Measurements from ENCODE around the gene PTPRK.

DNA sequence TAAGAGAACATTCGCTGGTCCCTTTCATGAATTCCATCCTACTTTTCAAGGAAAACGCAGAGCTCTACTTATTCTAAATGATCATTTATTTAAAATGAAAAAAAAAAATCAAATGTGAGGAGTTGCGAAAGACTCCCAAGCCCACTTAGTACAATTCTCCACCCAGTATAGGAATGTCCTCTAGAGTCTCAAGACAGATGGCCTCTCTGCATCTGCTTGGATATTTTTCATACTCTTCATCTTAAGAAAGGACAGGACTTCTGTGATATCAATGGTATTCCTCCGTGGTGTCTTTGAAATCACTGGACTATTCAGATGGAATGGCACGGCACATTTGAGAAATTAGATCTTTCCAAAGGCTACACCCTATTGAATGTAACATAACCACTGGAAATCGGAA is 107.1 kb downstream of the PTPRK start:
- TF ChIP-seq, protein P1, sequence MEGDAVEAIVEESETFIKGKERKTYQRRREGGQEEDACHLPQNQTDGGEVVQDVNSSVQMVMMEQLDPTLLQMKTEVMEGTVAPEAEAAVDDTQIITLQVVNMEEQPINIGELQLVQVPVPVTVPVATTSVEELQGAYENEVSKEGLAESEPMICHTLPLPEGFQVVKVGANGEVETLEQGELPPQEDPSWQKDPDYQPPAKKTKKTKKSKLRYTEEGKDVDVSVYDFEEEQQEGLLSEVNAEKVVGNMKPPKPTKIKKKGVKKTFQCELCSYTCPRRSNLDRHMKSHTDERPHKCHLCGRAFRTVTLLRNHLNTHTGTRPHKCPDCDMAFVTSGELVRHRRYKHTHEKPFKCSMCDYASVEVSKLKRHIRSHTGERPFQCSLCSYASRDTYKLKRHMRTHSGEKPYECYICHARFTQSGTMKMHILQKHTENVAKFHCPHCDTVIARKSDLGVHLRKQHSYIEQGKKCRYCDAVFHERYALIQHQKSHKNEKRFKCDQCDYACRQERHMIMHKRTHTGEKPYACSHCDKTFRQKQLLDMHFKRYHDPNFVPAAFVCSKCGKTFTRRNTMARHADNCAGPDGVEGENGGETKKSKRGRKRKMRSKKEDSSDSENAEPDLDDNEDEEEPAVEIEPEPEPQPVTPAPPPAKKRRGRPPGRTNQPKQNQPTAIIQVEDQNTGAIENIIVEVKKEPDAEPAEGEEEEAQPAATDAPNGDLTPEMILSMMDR (conservative IDR thresholded peaks at IDR 0.05; ENCODE audit: low read depth, low read length) = no peak
- TF ChIP-seq EZH2 (IDR thresholded peaks at IDR 0.05; ENCODE audit: low read length, unreplicated experiment) = no peak
- no peak for TF ChIP-seq EZH2phosphoT487 (IDR thresholded peaks at IDR 0.05; ENCODE audit: borderline replicate concordance, low read length)

All from PC-3 (cell line).